Measurements from ENCODE around the gene PTP4A2. TPM values are rescaled to one million over a fixed set of nuclear protein-coding genes. Genes with fewer than 3 reads are reported as not detected.

Gene PTP4A2
- total and polyA plus RNA-seq, 2 of the 13 experiments (the other 11 are each of a cell fraction or from before 2014, with no cell fraction given) = 173 to 225 TPM

DNA sequence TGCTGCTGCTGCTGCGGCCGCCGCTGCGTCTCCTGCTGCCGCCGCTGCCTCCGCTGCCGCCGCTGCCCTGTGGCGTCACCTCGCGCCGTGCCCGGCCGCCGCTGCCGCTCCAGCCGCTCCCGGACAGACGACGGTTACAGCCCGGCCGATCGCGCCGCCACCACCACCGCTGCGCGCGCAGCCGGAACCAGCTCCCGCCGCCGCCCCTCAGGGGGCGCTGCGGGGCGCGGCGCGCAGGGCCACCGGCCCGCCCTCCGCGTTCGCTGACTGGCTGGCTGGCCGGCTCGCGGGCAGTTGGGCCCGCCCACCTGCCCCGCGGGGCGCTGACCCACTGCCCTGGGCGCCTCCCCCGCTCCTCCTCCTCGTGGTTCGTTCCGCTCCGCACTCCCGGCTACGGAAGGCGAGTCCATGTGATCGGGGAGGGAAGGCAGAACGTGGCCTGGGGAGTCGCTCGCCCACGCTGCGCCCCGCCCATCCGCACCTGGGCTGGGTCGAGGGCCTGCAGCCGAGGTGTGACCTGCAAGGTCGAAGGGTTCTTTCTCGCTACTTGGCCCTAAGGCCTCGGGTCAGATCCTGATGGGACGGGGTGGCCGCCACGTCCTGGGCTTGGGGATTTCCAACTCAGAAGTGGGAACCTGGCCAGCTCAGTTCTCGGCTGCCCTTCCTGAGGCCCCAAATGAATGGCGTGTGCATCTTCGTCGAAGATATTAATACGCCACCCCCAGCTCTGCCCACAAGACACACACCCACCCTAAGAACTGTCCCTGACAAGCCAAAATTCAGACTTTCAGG, at the start of gene PTP4A2 (continued):
- TF ChIP-seq, protein P1, sequence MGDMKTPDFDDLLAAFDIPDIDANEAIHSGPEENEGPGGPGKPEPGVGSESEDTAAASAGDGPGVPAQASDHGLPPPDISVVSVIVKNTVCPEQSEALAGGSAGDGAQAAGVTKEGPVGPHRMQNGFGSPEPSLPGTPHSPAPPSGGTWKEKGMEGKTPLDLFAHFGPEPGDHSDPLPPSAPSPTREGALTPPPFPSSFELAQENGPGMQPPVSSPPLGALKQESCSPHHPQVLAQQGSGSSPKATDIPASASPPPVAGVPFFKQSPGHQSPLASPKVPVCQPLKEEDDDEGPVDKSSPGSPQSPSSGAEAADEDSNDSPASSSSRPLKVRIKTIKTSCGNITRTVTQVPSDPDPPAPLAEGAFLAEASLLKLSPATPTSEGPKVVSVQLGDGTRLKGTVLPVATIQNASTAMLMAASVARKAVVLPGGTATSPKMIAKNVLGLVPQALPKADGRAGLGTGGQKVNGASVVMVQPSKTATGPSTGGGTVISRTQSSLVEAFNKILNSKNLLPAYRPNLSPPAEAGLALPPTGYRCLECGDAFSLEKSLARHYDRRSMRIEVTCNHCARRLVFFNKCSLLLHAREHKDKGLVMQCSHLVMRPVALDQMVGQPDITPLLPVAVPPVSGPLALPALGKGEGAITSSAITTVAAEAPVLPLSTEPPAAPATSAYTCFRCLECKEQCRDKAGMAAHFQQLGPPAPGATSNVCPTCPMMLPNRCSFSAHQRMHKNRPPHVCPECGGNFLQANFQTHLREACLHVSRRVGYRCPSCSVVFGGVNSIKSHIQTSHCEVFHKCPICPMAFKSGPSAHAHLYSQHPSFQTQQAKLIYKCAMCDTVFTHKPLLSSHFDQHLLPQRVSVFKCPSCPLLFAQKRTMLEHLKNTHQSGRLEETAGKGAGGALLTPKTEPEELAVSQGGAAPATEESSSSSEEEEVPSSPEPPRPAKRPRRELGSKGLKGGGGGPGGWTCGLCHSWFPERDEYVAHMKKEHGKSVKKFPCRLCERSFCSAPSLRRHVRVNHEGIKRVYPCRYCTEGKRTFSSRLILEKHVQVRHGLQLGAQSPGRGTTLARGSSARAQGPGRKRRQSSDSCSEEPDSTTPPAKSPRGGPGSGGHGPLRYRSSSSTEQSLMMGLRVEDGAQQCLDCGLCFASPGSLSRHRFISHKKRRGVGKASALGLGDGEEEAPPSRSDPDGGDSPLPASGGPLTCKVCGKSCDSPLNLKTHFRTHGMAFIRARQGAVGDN (CRISPR knock-in tag; IDR thresholded peaks at IDR 0.05) = peak; percentile 99
- TF ChIP-seq, protein P2, sequence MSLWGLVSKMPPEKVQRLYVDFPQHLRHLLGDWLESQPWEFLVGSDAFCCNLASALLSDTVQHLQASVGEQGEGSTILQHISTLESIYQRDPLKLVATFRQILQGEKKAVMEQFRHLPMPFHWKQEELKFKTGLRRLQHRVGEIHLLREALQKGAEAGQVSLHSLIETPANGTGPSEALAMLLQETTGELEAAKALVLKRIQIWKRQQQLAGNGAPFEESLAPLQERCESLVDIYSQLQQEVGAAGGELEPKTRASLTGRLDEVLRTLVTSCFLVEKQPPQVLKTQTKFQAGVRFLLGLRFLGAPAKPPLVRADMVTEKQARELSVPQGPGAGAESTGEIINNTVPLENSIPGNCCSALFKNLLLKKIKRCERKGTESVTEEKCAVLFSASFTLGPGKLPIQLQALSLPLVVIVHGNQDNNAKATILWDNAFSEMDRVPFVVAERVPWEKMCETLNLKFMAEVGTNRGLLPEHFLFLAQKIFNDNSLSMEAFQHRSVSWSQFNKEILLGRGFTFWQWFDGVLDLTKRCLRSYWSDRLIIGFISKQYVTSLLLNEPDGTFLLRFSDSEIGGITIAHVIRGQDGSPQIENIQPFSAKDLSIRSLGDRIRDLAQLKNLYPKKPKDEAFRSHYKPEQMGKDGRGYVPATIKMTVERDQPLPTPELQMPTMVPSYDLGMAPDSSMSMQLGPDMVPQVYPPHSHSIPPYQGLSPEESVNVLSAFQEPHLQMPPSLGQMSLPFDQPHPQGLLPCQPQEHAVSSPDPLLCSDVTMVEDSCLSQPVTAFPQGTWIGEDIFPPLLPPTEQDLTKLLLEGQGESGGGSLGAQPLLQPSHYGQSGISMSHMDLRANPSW (CRISPR knock-in tag; IDR thresholded peaks at IDR 0.05; ENCODE audit: borderline replicate concordance) = no peak
- peak; percentile 99 for TF ChIP-seq SALL1 (CRISPR knock-in tag; IDR thresholded peaks at IDR 0.05)
- peak; percentile 97 for TF ChIP-seq ZNF839 (CRISPR knock-in tag; IDR thresholded peaks at IDR 0.05; ENCODE audit: borderline replicate concordance)
- TF ChIP-seq ZBTB20 (CRISPR knock-in tag; IDR thresholded peaks at IDR 0.05; ENCODE audit: borderline replicate concordance, low read depth) = peak; percentile 95; the same call in 1 of the 2 replicates
- TF ChIP-seq NR1H2 (CRISPR knock-in tag; IDR thresholded peaks at IDR 0.05; ENCODE audit: borderline replicate concordance, low read depth) = peak; percentile 89
- peak; percentile 74; the same call in 1 of the 2 replicates for TF ChIP-seq ZNF746 (CRISPR knock-in tag; IDR thresholded peaks at IDR 0.05)
- TF ChIP-seq RAD21 (CRISPR knock-in tag; IDR thresholded peaks at IDR 0.05) = 0 out of 2 replicates have a peak, but pooled peaks have one; percentile 36
- TF ChIP-seq, protein P3, sequence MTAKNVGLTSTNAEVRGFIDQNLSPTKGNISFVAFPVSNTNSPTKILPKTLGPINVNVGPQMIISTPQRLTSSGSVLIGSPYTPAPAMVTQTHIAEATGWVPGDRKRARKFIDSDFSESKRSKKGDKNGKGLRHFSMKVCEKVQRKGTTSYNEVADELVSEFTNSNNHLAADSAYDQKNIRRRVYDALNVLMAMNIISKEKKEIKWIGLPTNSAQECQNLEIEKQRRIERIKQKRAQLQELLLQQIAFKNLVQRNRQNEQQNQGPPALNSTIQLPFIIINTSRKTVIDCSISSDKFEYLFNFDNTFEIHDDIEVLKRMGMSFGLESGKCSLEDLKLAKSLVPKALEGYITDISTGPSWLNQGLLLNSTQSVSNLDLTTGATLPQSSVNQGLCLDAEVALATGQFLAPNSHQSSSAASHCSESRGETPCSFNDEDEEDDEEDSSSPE (CRISPR knock-in tag; IDR thresholded peaks at IDR 0.05) = peak; percentile 95
- peak; percentile 85; the same call in 1 of the 2 replicates for TF ChIP-seq ZNF296 (CRISPR knock-in tag; conservative IDR thresholded peaks at IDR 0.05)
- 0 out of 2 replicates have a peak, but pooled peaks have one; percentile 67 for TF ChIP-seq CHCHD3 (CRISPR knock-in tag; IDR thresholded peaks at IDR 0.05)
- no peak for TF ChIP-seq THYN1 (CRISPR knock-in tag; IDR thresholded peaks at IDR 0.05; ENCODE audit: borderline replicate concordance, low read depth)
- TF ChIP-seq, protein P4, sequence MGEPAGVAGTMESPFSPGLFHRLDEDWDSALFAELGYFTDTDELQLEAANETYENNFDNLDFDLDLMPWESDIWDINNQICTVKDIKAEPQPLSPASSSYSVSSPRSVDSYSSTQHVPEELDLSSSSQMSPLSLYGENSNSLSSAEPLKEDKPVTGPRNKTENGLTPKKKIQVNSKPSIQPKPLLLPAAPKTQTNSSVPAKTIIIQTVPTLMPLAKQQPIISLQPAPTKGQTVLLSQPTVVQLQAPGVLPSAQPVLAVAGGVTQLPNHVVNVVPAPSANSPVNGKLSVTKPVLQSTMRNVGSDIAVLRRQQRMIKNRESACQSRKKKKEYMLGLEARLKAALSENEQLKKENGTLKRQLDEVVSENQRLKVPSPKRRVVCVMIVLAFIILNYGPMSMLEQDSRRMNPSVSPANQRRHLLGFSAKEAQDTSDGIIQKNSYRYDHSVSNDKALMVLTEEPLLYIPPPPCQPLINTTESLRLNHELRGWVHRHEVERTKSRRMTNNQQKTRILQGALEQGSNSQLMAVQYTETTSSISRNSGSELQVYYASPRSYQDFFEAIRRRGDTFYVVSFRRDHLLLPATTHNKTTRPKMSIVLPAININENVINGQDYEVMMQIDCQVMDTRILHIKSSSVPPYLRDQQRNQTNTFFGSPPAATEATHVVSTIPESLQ (CRISPR knock-in tag; conservative IDR thresholded peaks at IDR 0.05) = no peak; the same call in 1 of the 2 replicates
- peak; percentile 85; the same call in 1 of the 2 replicates for TF ChIP-seq ZSCAN22 (CRISPR knock-in tag; IDR thresholded peaks at IDR 0.05)

All from HepG2 (cell line).